ENCODE measurements around the gene HSPB1. TPM values are rescaled to one million over a fixed set of nuclear protein-coding genes. Genes with fewer than 3 reads are reported as not detected.
"Not testable (repeated sequence)": the region's sequence is repeated elsewhere in the genome, so short reads cannot be mapped to it uniquely, and the experiment has no call there.

HSPB1 gene
- total and polyA plus RNA-seq, 4 experiments from 2014 or later = 41.9 to 111 (median 46.4) TPM

GRCh38 chr7:76296743-76297740, 5.4 kb upstream of the HSPB1 start:
- intact Hi-C loops (cut with micrococcal nuclease) = no loop called here
- no peaks in the 10 kb centered on the region for H3K27me3 ChIP-seq (ENCODE audit: insufficient read depth, low read length)
- H3K36me3 ChIP-seq (ENCODE audit: insufficient read depth, low read length) = no peaks in the 10 kb centered on the region
- no peak overlapping the region for H3K27ac ChIP-seq (ENCODE audit: low read depth, low read length)
- H3K4me1 ChIP-seq (ENCODE audit: insufficient read depth, low read length) = no peaks in the 10 kb centered on the region
- no peaks in the 10 kb centered on the region for H3K9me3 ChIP-seq (ENCODE audit: control insufficient read depth in 1 of 2, low read length in 2 of 2)
- DNase-seq = no peak
- H3K4me1 Mint-ChIP-seq = peaks cover 0 to 4% (median 3%) of the 10 kb centered on the region in 4 donors
- no peaks in the 10 kb centered on the region for H3K27me3 Mint-ChIP-seq
- H3K4me3 Mint-ChIP-seq = no peak overlapping the region
- H3K36me3 Mint-ChIP-seq = no peaks in the 10 kb centered on the region
- H3K4me3 ChIP-seq (ENCODE audit: low read length in 2 of 2) = no peak overlapping the region
- no peak overlapping the region for H3K27ac Mint-ChIP-seq
- ChIA-PET CTCF (ENCODE audit: partially characterized antibody) (interaction anchor here (16.4 kb wide), 1 partner anchor 14 kb away, joined by 350 read pairs; no protein-coding TSS in a partner anchor), POLR2A (ENCODE audit: partially characterized antibody) (no interaction called here)
- H3K9me3 Mint-ChIP-seq = no peaks in the 10 kb centered on the region

GRCh38 chr7:76300166-76300731, 2.2 kb upstream of the HSPB1 start:
- peaks cover 11 to 24% (median 15%) of the 10 kb centered on the region in 4 donors for H3K4me1 Mint-ChIP-seq
- no peaks in the 10 kb centered on the region for H3K36me3 ChIP-seq (ENCODE audit: insufficient read depth, low read length)
- no peaks in the 10 kb centered on the region for H3K9me3 Mint-ChIP-seq
- peaks cover 6% of the 10 kb centered on the region for H3K4me1 ChIP-seq (ENCODE audit: insufficient read depth, low read length)
- CTCF ChIA-PET (ENCODE audit: partially characterized antibody) = interaction anchor here (16.4 kb wide), 1 partner anchor 11 kb away, joined by 350 read pairs; no protein-coding TSS in a partner anchor
- no peaks in the 10 kb centered on the region for H3K9me3 ChIP-seq (ENCODE audit: control insufficient read depth in 1 of 2, low read length in 2 of 2)
- peak overlapping the region in 2 of 7 donors; percentile 5 to 37 for H3K27ac Mint-ChIP-seq
- H3K27me3 ChIP-seq (ENCODE audit: insufficient read depth, low read length) = no peaks in the 10 kb centered on the region
- intact Hi-C loops (cut with micrococcal nuclease) = loop anchor here (5.0 kb wide), 1 partner anchor 1397 kb away; the partner anchor contains the start of gene RSBN1L
- no peaks in the 10 kb centered on the region for H3K27me3 Mint-ChIP-seq
- no peak overlapping the region for H3K27ac ChIP-seq (ENCODE audit: low read depth, low read length)
- H3K4me3 Mint-ChIP-seq = peak overlapping the region in 1 of 8 donors; percentile 32
- H3K36me3 Mint-ChIP-seq = peaks cover 0 to 2% of the 10 kb centered on the region in 2 donors
- no peak for DNase-seq
- POLR2A ChIA-PET (ENCODE audit: partially characterized antibody) = no interaction called here
- H3K4me3 ChIP-seq (ENCODE audit: low read length in 2 of 2) = no peak overlapping the region

GRCh38 chr7:76301000-76301399, 1.5 kb upstream of the HSPB1 start:
- H3K4me3 ChIP-seq (ENCODE audit: low read length in 2 of 2) = no peak overlapping the region
- peaks cover 0 to 2% of the 10 kb centered on the region in 2 donors for H3K36me3 Mint-ChIP-seq
- ChIA-PET POLR2A (ENCODE audit: partially characterized antibody) (interaction anchor here (1.6 to 3.3 kb wide), 2 partner anchors 16 to 58 kb away, joined by 6 to 26 read pairs; partner anchors contain the start of gene YWHAG), CTCF (ENCODE audit: partially characterized antibody) (interaction anchor here (16.4 kb wide), 1 partner anchor 10 kb away, joined by 350 read pairs; no protein-coding TSS in a partner anchor)
- H3K27me3 Mint-ChIP-seq = no peaks in the 10 kb centered on the region
- intact Hi-C loops (cut with micrococcal nuclease) = loop anchor here (5.0 kb wide), 1 partner anchor 1396 kb away; the partner anchor contains the start of gene RSBN1L
- H3K9me3 ChIP-seq (ENCODE audit: control insufficient read depth in 1 of 2, low read length in 2 of 2) = no peaks in the 10 kb centered on the region
- no peaks in the 10 kb centered on the region for H3K9me3 Mint-ChIP-seq
- no peaks in the 10 kb centered on the region for H3K27me3 ChIP-seq (ENCODE audit: insufficient read depth, low read length)
- H3K27ac ChIP-seq (ENCODE audit: low read depth, low read length) = no peak overlapping the region
- DNase-seq = no peak
- no peaks in the 10 kb centered on the region for H3K36me3 ChIP-seq (ENCODE audit: insufficient read depth, low read length)
- H3K4me1 Mint-ChIP-seq = peaks cover 11 to 24% (median 15%) of the 10 kb centered on the region in 4 donors
- peak overlapping the region in 5 of 8 donors; percentile 13 to 30 (median 17) for H3K4me3 Mint-ChIP-seq
- peak overlapping the region in 1 of 7 donors; percentile 90 for H3K27ac Mint-ChIP-seq
- H3K4me1 ChIP-seq (ENCODE audit: insufficient read depth, low read length) = peaks cover 6% of the 10 kb centered on the region

- Histone ChIP-seq H3K4me1 (ENCODE audit: insufficient read depth, low read length) (peaks cover 6% of the 10 kb centered on the region), H3K4me3 (ENCODE audit: low read length in 2 of 2) (peak overlapping the region; percentile 61 to 63), H3K9me3 (ENCODE audit: control insufficient read depth in 1 of 2, low read length in 2 of 2) (no peaks in the 10 kb centered on the region), H3K36me3 (ENCODE audit: insufficient read depth, low read length) (no peaks in the 10 kb centered on the region), H3K27me3 (ENCODE audit: insufficient read depth, low read length) (no peaks in the 10 kb centered on the region), H3K27ac (ENCODE audit: low read depth, low read length) (peak overlapping the region; percentile 62)
- H3K4me3 Mint-ChIP-seq = peak overlapping the region; percentile 90 to 96 (median 92)
- intact Hi-C loops (cut with micrococcal nuclease) = loop anchor here (2.0 to 5.0 kb wide), 4 partner anchors 21 to 1394 kb away; partner anchors contain the start of genes RSBN1L and YWHAG
- peaks cover 11 to 24% (median 15%) of the 10 kb centered on the region in 4 donors for H3K4me1 Mint-ChIP-seq
- H3K9me3 Mint-ChIP-seq = no peaks in the 10 kb centered on the region
- peak; percentile 73 to 83 (median 76) for DNase-seq
- H3K27ac Mint-ChIP-seq = peak overlapping the region; percentile 88 to 96 (median 89)
- ChIA-PET CTCF (ENCODE audit: partially characterized antibody) (interaction anchor here (1.8 to 17.2 kb wide), 3 partner anchors 5 to 125 kb away, joined by 3 to 350 read pairs (median 350); partner anchors contain the start of gene HSPB1), POLR2A (ENCODE audit: partially characterized antibody) (interaction anchor here (0.6 to 3.3 kb wide), 6 partner anchors 10 to 1661 kb away, joined by 3 to 26 read pairs (median 7); partner anchors contain the start of gene YWHAG)
- peaks cover 0 to 2% of the 10 kb centered on the region in 2 donors for H3K36me3 Mint-ChIP-seq
- H3K27me3 Mint-ChIP-seq = no peaks in the 10 kb centered on the region
Observed at GRCh38 chr7:76303202-76304147, 1.0 kb downstream of the HSPB1 start.

- POLR2A ChIA-PET (ENCODE audit: partially characterized antibody) = interaction anchor here (1.3 kb wide), 1 partner anchor 13 kb away, joined by 6 read pairs; no protein-coding TSS in a partner anchor
- H3K27ac Mint-ChIP-seq = peak overlapping the region in 4 of 7 donors; percentile 43 to 90 (median 88)
- peak overlapping the region in 5 of 8 donors; percentile 20 to 92 (median 65) for H3K4me3 Mint-ChIP-seq
- no peaks in the 10 kb centered on the region for H3K9me3 Mint-ChIP-seq
- no peak for DNase-seq
- CTCF ChIA-PET (ENCODE audit: partially characterized antibody) = interaction anchor here (1.0 to 17.2 kb wide), 3 partner anchors 6 to 22 kb away, joined by 5 to 350 read pairs (median 350); partner anchors contain the start of gene HSPB1
- H3K4me1 ChIP-seq (ENCODE audit: insufficient read depth, low read length) = peaks cover 6% of the 10 kb centered on the region
- no peaks in the 10 kb centered on the region for H3K27me3 Mint-ChIP-seq
- no peaks in the 10 kb centered on the region for H3K27me3 ChIP-seq (ENCODE audit: insufficient read depth, low read length)
- no peaks in the 10 kb centered on the region for H3K36me3 ChIP-seq (ENCODE audit: insufficient read depth, low read length)
- peaks cover 11 to 24% (median 15%) of the 10 kb centered on the region in 4 donors for H3K4me1 Mint-ChIP-seq
- H3K36me3 Mint-ChIP-seq = peaks cover 0 to 2% of the 10 kb centered on the region in 2 donors
- intact Hi-C loops (cut with micrococcal nuclease) = loop anchor here (5.0 kb wide), 1 partner anchor 1392 kb away; the partner anchor contains the start of gene RSBN1L
- no peak overlapping the region for H3K4me3 ChIP-seq (ENCODE audit: low read length in 2 of 2)
- H3K9me3 ChIP-seq (ENCODE audit: control insufficient read depth in 1 of 2, low read length in 2 of 2) = no peaks in the 10 kb centered on the region
- no peak overlapping the region for H3K27ac ChIP-seq (ENCODE audit: low read depth, low read length)
Observed at GRCh38 chr7:76304888-76305375, 2.5 kb downstream of the HSPB1 start.

GRCh38 chr7:76308874-76309273, 6.4 kb downstream of the HSPB1 start:
- H3K9me3 ChIP-seq (ENCODE audit: control insufficient read depth in 1 of 2, low read length in 2 of 2); H3K4me3 ChIP-seq (ENCODE audit: low read length in 2 of 2); H3K27me3 Mint-ChIP-seq; H3K27me3 ChIP-seq (ENCODE audit: insufficient read depth, low read length); H3K36me3 ChIP-seq (ENCODE audit: insufficient read depth, low read length); H3K4me1 ChIP-seq (ENCODE audit: insufficient read depth, low read length); H3K27ac Mint-ChIP-seq; H3K27ac ChIP-seq (ENCODE audit: low read depth, low read length); DNase-seq; intact Hi-C loops (cut with micrococcal nuclease); H3K4me3 Mint-ChIP-seq; H3K36me3 Mint-ChIP-seq; H3K4me1 Mint-ChIP-seq; H3K9me3 Mint-ChIP-seq: not testable (repeated sequence)
- POLR2A ChIA-PET (ENCODE audit: partially characterized antibody) = interaction anchor here (1.0 to 2.4 kb wide), 2 partner anchors 9 to 49 kb away, joined by 3 to 17 read pairs; partner anchors contain the start of gene YWHAG
- CTCF ChIA-PET (ENCODE audit: partially characterized antibody) = interaction anchor here (1.5 to 17.2 kb wide), 3 partner anchors 9 to 131 kb away, joined by 6 to 350 read pairs (median 6); partner anchors contain the start of gene HSPB1

All from CD4-positive, alpha-beta memory T cell (primary cell).